DMS 273 (cell line): Measurements from ENCODE around the gene GPR153.

ENCODE experiments used
- DNase-seq: peaks from one replicate; lab custom pipeline; 2025; ENCODE audit not compliant: unreplicated experiment; lab: John Stamatoyannopoulos, UW

GPR153 gene

GRCh38 chr1:6269720-6270400, 9.0 kb upstream of the GPR153 start:
- DNase-seq = peak; percentile 94

- no peak for DNase-seq
These were observed 8.4 kb upstream of the GPR153 start for GRCh38 chr1:6269296-6269695.

- no peak for DNase-seq
These were observed 7.5 kb upstream of the GPR153 start for GRCh38 chr1:6268415-6268814.

DNA sequence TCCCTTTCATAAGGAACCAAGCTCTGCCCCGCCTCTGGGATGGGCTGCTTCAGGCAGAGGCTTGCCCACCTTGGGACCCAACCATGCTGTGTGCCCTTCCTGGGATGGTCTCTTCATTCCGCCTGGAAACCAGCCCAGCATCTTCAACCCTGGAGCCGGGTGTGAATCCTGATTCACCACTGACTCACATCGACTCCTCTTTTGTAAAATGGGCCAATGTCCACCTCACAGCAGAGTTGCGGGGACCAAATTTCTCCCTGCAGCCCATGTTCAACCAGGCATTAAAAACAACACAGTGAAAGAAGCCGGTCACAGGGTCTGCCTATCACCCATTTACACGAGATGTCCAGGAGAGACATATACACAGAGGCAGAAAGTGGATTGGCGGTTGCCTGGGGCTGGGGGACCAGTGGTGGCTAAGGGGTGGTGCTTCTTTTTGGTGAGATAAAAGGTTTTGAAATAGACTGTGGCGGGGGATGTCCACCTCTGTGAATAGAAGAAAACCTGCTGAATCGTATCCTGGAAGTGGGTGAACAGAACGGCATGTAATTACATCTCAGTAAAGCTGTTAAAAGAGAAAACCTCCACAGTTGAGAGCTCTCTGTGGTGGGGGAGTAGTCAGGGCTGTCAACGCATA, 6.9 kb upstream of the GPR153 start:
- DNase-seq = no peak

- no peak for DNase-seq
These were observed 5.7 kb upstream of the GPR153 start for GRCh38 chr1:6266641-6267040.

GRCh38 chr1:6265151-6265550, 4.3 kb upstream of the GPR153 start:
- DNase-seq = peak; percentile 33

- DNase-seq = no peak
These were observed 2.8 kb upstream of the GPR153 start for GRCh38 chr1:6263716-6264115.

DNA sequence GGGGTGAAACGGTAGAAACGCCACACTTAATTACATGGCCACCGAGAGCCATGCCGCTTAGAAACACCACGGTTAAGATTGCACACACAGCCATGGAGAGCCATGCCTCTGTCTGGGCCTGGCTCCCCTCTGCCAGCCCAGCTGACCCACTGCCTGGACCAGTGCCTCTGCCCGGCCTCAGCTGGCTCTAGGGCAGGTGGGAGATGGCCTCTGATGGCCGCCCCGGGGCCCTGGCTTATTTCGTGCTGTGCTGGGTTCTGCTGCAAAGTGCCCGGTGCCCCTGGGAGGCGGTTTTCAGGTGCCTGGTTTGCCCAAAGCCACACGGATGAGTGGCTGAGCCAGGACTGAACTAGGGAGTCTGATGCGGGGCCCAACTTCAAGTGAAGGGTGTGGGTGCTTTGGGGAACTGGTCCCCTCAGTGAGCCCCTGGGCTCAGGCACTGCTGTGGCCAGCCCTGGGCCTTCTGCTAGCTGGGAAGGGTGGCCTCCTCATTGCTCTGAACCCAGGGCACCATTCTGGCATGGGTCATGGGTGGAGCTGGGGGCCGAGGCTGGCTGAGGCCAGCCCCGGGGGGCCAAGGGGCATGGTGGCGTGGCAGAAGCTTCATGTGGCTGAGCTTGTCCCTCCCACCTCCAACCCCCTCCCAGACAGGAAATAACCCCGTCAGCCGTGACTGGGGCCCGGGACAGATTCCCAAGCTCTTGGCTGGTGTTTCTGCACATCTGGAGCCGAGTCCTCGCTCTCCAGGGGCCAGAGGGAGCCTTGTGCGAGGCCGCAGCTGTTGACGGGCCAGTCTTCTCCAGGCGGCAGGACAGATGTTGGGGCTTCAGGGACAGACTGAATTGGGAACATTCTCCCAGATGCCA, 1.9 kb upstream of the GPR153 start:
- DNase-seq = peak; percentile 51

DNA sequence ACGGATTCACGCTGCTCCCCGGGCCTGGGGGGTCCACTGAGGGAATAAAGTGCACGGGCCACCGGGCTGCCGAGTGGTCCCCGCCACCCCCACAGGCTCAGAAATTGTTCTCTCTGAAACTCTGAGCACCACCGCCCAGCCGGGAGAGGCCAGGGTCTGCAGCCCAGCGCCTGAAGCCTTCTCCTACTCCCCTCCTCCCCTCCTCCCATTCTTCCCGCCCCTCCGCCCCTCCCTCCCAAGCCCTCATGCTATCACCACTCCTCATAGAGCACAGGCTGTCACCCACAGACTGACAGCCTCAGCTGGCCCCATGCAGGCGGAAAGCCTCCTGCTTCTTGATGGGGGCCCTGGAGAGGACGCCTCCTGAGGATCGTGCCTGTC, 707 bp upstream of the GPR153 start:
- DNase-seq = peak; percentile 78

DNA sequence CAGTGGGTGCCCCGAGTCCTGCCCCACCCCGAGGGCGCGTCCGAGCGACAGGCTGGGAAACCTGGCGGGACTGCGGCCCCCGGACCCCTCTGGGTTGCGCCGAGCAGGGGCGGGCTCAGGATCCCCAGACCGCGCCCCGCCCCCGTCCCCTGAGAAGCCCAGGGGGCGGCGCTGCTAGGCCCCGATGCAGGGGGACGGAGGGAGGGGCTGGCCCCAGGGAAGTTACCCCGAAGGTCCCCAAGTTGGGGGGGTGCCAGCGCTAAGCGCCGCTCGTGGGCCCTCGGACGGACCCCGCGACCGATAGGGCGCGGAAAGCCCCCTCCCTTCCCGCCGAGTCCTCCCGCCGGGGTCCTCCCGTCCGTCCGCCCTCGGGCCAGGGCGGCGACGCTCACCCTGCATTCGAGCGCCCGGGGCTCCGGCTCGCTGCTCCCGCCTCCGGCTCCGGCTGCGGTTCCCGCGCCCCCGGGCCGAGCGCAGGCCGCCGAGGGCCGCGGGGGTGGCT, 414 bp downstream of the GPR153 start:
- DNase-seq = peak; percentile 76

- DNase-seq = peak; percentile 90
These were observed 1.2 kb downstream of the GPR153 start for GRCh38 chr1:6259491-6260362.

- no peak for DNase-seq
These were observed 2.2 kb downstream of the GPR153 start for GRCh38 chr1:6258675-6259074.

DNA sequence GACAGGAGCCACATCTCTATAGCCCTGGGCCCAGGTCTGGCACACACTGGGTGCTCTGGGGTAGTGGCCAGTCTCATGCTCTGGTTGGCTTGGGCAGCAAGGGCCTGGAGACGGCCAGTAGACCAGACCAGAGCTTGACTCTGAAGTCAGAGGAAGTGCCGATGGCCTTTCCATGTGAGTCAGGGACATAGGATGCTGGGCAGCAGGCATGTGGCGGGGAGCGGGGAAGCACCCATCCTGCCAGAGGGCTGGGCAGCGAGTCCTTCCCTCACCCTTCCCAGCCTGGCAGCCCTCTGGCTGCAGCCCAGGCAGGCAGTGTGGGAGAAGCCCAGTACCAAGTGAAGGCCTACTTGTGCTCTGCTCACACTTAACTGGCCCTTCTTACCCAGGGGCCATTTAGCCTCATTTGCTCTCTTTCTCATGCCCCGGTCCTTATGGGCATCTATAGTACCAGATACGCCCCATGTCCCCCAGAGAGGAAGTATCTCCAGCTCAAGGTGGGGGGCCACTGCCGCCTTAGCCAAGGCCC, 3.3 kb downstream of the GPR153 start:
- no peak for DNase-seq

DNA sequence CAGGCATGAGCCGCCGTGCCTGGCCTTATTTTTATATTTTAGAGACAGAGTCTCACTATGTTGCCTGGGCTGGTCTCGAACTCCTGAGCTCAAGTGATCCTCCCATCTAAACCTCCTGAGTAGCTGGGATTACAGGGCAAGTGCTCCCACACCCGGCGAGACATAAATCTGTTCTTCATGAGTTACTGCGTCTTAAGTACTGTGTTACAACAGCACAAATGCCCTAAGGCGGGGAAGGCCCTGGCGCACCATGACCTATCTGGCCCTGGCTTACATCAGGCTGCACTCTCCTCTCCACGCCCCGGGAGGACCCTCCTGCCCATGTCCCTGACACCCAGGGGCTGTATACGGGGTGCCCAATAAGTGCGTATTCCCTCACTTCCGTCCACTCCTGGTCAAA, 4.3 kb downstream of the GPR153 start:
- DNase-seq = no peak

DNA sequence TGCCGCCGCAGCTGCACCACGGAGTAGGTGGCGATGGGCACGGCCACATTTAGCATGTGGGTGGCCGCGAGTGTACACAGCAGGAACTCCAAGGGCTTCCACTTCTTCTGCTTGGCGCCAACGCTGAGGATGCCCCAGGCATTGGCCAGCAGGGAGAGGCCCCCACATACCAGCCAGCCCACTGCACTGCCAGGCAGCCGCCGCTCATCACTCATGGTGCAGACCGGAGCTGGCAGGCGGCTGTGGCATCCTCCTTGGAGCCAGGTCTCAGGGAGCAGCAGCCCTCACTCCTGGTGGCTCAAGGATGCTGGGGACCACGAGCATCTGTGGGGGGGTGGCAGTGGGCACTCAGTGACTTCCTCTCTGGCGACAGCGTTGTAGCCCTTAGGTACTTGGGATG, 6.2 kb downstream of the GPR153 start:
- no peak for DNase-seq

- DNase-seq = no peak
These were observed 7.5 kb downstream of the GPR153 start for GRCh38 chr1:6253380-6253779.

GRCh38 chr1:6252374-6252710, 8.6 kb downstream of the GPR153 start:
- no peak for DNase-seq

- no peak for DNase-seq
These were observed 9.1 kb downstream of the GPR153 start for GRCh38 chr1:6251681-6252373.

DNA sequence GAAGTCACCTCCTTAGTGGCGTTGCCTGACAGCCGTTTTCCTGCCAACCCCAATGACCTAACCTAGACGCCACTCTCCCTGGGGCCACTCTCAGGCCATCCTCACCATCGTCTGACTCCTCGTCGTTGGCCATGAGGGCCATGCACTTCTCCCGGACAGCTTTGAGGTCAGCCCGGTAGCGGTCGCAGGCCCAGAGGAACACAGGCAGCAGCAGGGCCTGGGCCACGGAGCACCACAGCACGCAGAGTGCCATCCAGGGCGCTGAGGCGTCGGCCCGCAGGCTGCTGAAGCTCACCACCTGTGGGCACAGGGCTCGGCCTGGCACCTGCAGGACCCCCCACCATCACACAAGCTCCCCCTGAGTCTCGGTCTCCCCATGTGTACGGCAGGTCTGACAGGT, 9.7 kb downstream of the GPR153 start:
- no peak for DNase-seq
